B cell (primary cell): ENCODE results near the gene BRD4. TPM values are rescaled to one million over a fixed set of nuclear protein-coding genes. Genes with fewer than 3 reads are reported as not detected.

Experiments used
- ATAC-seq: fragments of 200-7000 bp; cut with Tn5 transposase; one replicate; pipeline ENCODE4 v1.10.0; 2021; ENCODE audit warnings: low read depth, mild to moderate bottlenecking, moderate number of reproducible peaks, moderate library complexity
- CTCF ChIA-PET: fragments of 350-600 bp; sonication (Branson Sonifier 250); formaldehyde crosslinking; loops from one replicate; lab custom pipeline; 2021; ENCODE audit warnings: antibody characterized with exemption, inconsistent platforms; lab: Charles Lee
- POLR2A ChIA-PET: fragments of 350-600 bp; sonication (Branson Sonifier 250); formaldehyde crosslinking; loops from one replicate; lab custom pipeline; 2021; ENCODE audit warnings: antibody characterized with exemption; lab: Charles Lee
- DNase-seq: peaks from one replicate; pipeline ENCODE4 v3.0.0; 2013
- H2AFZ ChIP-seq: 2 replicates; pipeline ENCODE4 v1.6.1; 2012; ENCODE audit warnings: mild to moderate bottlenecking, low read depth, low read length; ENCODE audit not compliant: insufficient read depth, poor library complexity, severe bottlenecking
- H3K27ac ChIP-seq, 2 donors: 1 replicate in 1 of 2; 2 replicates in 1 of 2; pipeline ENCODE4 v1.5.1; 2012 to 2013; ENCODE audit warnings: low read length in 2 of 2, mild to moderate bottlenecking in 2 of 2, moderate library complexity in 1 of 2
- H3K27me3 ChIP-seq, 4 experiments: fragments of 200-600 bp in 1 of 4; sonication (generic) in 1 of 4; replicated peaks in 1 of 4; 1 replicate in 2 of 4; 2 replicates in 2 of 4; pipeline versions ENCODE4 v1.6.1 to v1.7.0; 2013 to 2016; ENCODE audit warnings: low read length in 3 of 4, mild to moderate bottlenecking in 2 of 4, mixed read lengths in 1 of 4, moderate library complexity in 1 of 4; ENCODE audit not compliant: insufficient read depth in 4 of 4, control insufficient read depth in 3 of 4; ENCODE audit errors: control extremely low read depth in 1 of 4
- H3K36me3 ChIP-seq, 2 experiments: replicated peaks in 1 of 2; 1 replicate in 1 of 2; 2 replicates in 1 of 2; pipeline versions ENCODE4 v1.6.1 to v1.7.1; 2013; ENCODE audit warnings: low read length in 1 of 2; ENCODE audit not compliant: insufficient read depth in 2 of 2, control insufficient read depth in 1 of 2; ENCODE audit errors: control extremely low read depth in 1 of 2, extremely low read depth in 1 of 2
- H3K4me1 ChIP-seq, 2 donors: fragments of 200-600 bp in 1 of 2; sonication (generic) in 1 of 2; 1 replicate in 1 of 2; 2 replicates in 1 of 2; pipeline versions ENCODE4 v1.5.1 to v1.6.1; 2013 to 2017; ENCODE audit warnings: low read length in 2 of 2; ENCODE audit not compliant: control insufficient read depth in 2 of 2, insufficient read depth in 2 of 2
- H3K4me2 ChIP-seq: replicated peaks from 2 replicates; pipeline ENCODE3; 2012; ENCODE audit warnings: mild to moderate bottlenecking, low read depth, low read length; ENCODE audit not compliant: poor library complexity, severe bottlenecking
- H3K4me3 ChIP-seq, 5 experiments: fragments of 200-600 bp in 1 of 5; sonication (generic) in 1 of 5; 1 replicate in 3 of 5; 2 replicates in 2 of 5; pipeline versions ENCODE4 v1.5.1 to v1.7.0; 2011 to 2016; ENCODE audit warnings: low read length in 4 of 5, mild to moderate bottlenecking in 4 of 5, low read depth in 2 of 5, control low read depth in 1 of 5, moderate library complexity in 1 of 5; ENCODE audit not compliant: insufficient read depth in 1 of 5; ENCODE audit errors: control extremely low read depth in 1 of 5, extremely low read depth in 1 of 5
- H3K79me2 ChIP-seq: fragments of 200-600 bp; sonication (generic); one replicate; pipeline ENCODE4 v1.6.0; 2016; ENCODE audit warnings: low read length; ENCODE audit not compliant: control insufficient read depth, insufficient read depth
- H3K9ac ChIP-seq: fragments of 200-600 bp; sonication (generic); 2 replicates; pipeline ENCODE4 v1.6.1; 2017; ENCODE audit warnings: mild to moderate bottlenecking, low read length, moderate library complexity
- H3K9me3 ChIP-seq, 3 donors: one replicate each; pipeline versions ENCODE4 v1.6.1 to v1.7.1; 2013; ENCODE audit warnings: low read length in 2 of 3; ENCODE audit not compliant: control insufficient read depth in 2 of 3, insufficient read depth in 1 of 3; ENCODE audit errors: control extremely low read depth in 1 of 3
- H4K20me1 ChIP-seq: 2 replicates; pipeline ENCODE4 v1.6.0; 2012; ENCODE audit warnings: mild to moderate bottlenecking, low read length; ENCODE audit not compliant: insufficient read depth, control insufficient read depth, poor library complexity, severe bottlenecking
- H3K27ac Mint-ChIP-seq: one replicate; pipeline ENCODE4 v1.8.0; 2021; ENCODE audit warnings: mixed read lengths
- H3K27me3 Mint-ChIP-seq: one replicate; pipeline ENCODE4 v1.8.0; 2021; ENCODE audit warnings: mixed read lengths
- H3K4me1 Mint-ChIP-seq: one replicate; pipeline ENCODE4 v1.8.0; 2021; ENCODE audit warnings: mixed read lengths
- H3K4me3 Mint-ChIP-seq: one replicate; pipeline ENCODE4 v1.8.0; 2021; ENCODE audit warnings: mixed read lengths
- H3K9me3 Mint-ChIP-seq: one replicate; pipeline ENCODE4 v1.8.0; 2022; ENCODE audit warnings: mixed read lengths; ENCODE audit not compliant: insufficient read depth
- CTCF ChIP-seq: fragments of 200-600 bp; IDR thresholded peaks from one replicate; pipeline ENCODE4 v1.8.0; 2022; ENCODE audit warnings: antibody characterized with exemption, mild to moderate bottlenecking
- EZH2 ChIP-seq: IDR thresholded peaks from 2 replicates; pipeline ENCODE4 v1.6.1; 2012; ENCODE audit warnings: borderline replicate concordance, low read depth, mild to moderate bottlenecking, moderate library complexity, low read length; ENCODE audit not compliant: insufficient read depth, poor library complexity, severe bottlenecking
- WGBS: methylation state at CpG from one replicate; pipeline ENCODE4 v1.1.5; 2013; ENCODE audit warnings: missing lambda C conversion rate; ENCODE audit not compliant: insufficient coverage; 5-methylcytosine and 5-hydroxymethylcytosine counted together
- intact Hi-C: fragments of 100-400 bp; cut with micrococcal nuclease; formaldehyde crosslinking; loops from one replicate; pipeline ENCODE4 v1.10.0; 2022
- polyA plus RNA-seq: library from polyadenylated mRNA; depleted of rRNA; stranded (reverse); fragments of >200 nt; gene quantifications from 2 replicates; pipeline ENCODE4 v1.2.3, GENCODE V29; 2012
- total RNA-seq, 2 donors: library from RNA; stranded (reverse); fragments of 120-200 nt in 1 of 2; gene quantifications; 1 replicate in 1 of 2; 2 replicates in 1 of 2; pipeline versions ENCODE4 v1.2.3 to v1.2.4, GENCODE V29; 2013 to 2022

The BRD4 gene
- total and polyA plus RNA-seq, 2 donors (not counting 1 experiment from before 2014, with no cell fraction given) = 30.7 to 209 TPM

- Histone ChIP-seq H3K79me2 (no peaks in the 10 kb centered on the region), H3K4me2 (no peak overlapping the region), H3K4me3 (no peak overlapping the region), H4K20me1 (no peaks in the 10 kb centered on the region), H3K36me3 (no peaks in the 10 kb centered on the region), H2AFZ (no peak overlapping the region), H3K27ac (no peak overlapping the region), H3K27me3 (peaks cover 0 to 8% (median 2%) of the 10 kb centered on the region in 4 experiments), H3K9me3 (no peaks in the 10 kb centered on the region), H3K9ac (no peak overlapping the region), H3K4me1 (peaks cover 9 to 10% of the 10 kb centered on the region in 2 donors)
- ChIA-PET CTCF (no interaction called here), POLR2A (no interaction called here)
- no peak for TF ChIP-seq CTCF
- no peak for TF ChIP-seq EZH2
- H3K4me1 Mint-ChIP-seq = peaks cover 10% of the 10 kb centered on the region
- WGBS = 86% methylated on average over 5 of the region's 7 CpGs
- intact Hi-C loops = no loop called here
- peaks cover 14% of the 10 kb centered on the region for H3K27me3 Mint-ChIP-seq
- no peak for DNase-seq
- no peaks in the 10 kb centered on the region for H3K9me3 Mint-ChIP-seq
- no peak overlapping the region for H3K4me3 Mint-ChIP-seq
- ATAC-seq = no peak
- no peak overlapping the region for H3K27ac Mint-ChIP-seq
Measured at GRCh38 chr19:15218501-15218900, 113.8 kb downstream of the BRD4 start.

GRCh38 chr19:15216363-15216762 lies 116.0 kb downstream of the BRD4 start:
- H4K20me1 ChIP-seq = no peaks in the 10 kb centered on the region
- H3K27me3 Mint-ChIP-seq = peaks cover 7% of the 10 kb centered on the region
- intact Hi-C loops = no loop called here
- H3K9ac ChIP-seq = no peak overlapping the region
- H3K79me2 ChIP-seq = no peaks in the 10 kb centered on the region
- no peaks in the 10 kb centered on the region for H3K4me1 ChIP-seq
- no peaks in the 10 kb centered on the region for H3K4me1 Mint-ChIP-seq
- H3K4me3 ChIP-seq = no peak overlapping the region
- POLR2A ChIA-PET = no interaction called here
- H3K4me3 Mint-ChIP-seq = no peak overlapping the region
- H3K4me2 ChIP-seq = no peak overlapping the region
- CTCF ChIA-PET = no interaction called here
- WGBS = 89% methylated on average over 5 of the region's 7 CpGs
- DNase-seq = no peak
- no peaks in the 10 kb centered on the region for H3K27me3 ChIP-seq
- H3K27ac ChIP-seq = no peak overlapping the region
- no peak overlapping the region for H3K27ac Mint-ChIP-seq
- H3K36me3 ChIP-seq = no peaks in the 10 kb centered on the region
- no peak overlapping the region for H2AFZ ChIP-seq
- no peak for ATAC-seq
- no peaks in the 10 kb centered on the region for H3K9me3 ChIP-seq
- TF ChIP-seq EZH2 = no peak
- TF ChIP-seq CTCF = no peak
- no peaks in the 10 kb centered on the region for H3K9me3 Mint-ChIP-seq
